IMR-90 (cell line): Measurements from ENCODE around the gene RASGRP3. TPM values are rescaled to one million over a fixed set of nuclear protein-coding genes. Genes with fewer than 3 reads are reported as not detected.
A peak's percentile ranks its signal among the peaks of the same experiment; 100 is the strongest.

ENCODE experiments used
- ATAC-seq: fragments of 200-7000 bp; cut with Tn5 transposase; 2 replicates; pipeline ENCODE4 v1.9.1; 2020; ENCODE audit warnings: low read depth, mild to moderate bottlenecking, moderate library complexity
- BruUV-seq: library from RNA; stranded (reverse); fragments of 400-500 nt; replicated peaks from 2 replicates; lab custom pipeline; 2021; lab: Mats Ljungman, UMichigan
- CTCF ChIA-PET: fragments of 300-600 bp; formaldehyde crosslinking; extraction: SDS; loops from one replicate; lab custom pipeline; 2021; ENCODE audit warnings: antibody characterized with exemption; lab: Yijun Ruan, JAX
- POLR2A ChIA-PET: fragments of 300-600 bp; sonication (Branson Sonifier 250); formaldehyde crosslinking; loops from one replicate; lab custom pipeline; 2022; ENCODE audit warnings: antibody characterized with exemption; ENCODE audit not compliant: unreplicated experiment; lab: Charles Lee
- DNase-seq: peaks from one replicate; pipeline ENCODE4 v3.0.0; 2013
- H2AFZ ChIP-seq: replicated peaks from 2 replicates; pipeline ENCODE3; 2013; ENCODE audit warnings: low read length, mild to moderate bottlenecking; ENCODE audit not compliant: poor library complexity
- H2AK5ac ChIP-seq: 2 replicates; pipeline ENCODE4 v1.6.1; 2013; ENCODE audit warnings: low read depth, low read length, inconsistent platforms
- H2AK9ac ChIP-seq: replicated peaks from 2 replicates; pipeline ENCODE3; 2013; ENCODE audit warnings: mild to moderate bottlenecking, low read depth, low read length, moderate library complexity; ENCODE audit not compliant: poor library complexity
- H2BK120ac ChIP-seq: 2 replicates; pipeline ENCODE4 v1.6.1; 2013; ENCODE audit warnings: low read depth, low read length, inconsistent platforms
- H2BK15ac ChIP-seq: 3 replicates; pipeline ENCODE4 v1.6.1; 2013; ENCODE audit warnings: low read depth, low read length, inconsistent platforms
- H2BK20ac ChIP-seq: 2 replicates; pipeline ENCODE4 v1.6.1; 2013; ENCODE audit warnings: low read depth, mild to moderate bottlenecking, inconsistent platforms, low read length, moderate library complexity
- H2BK5ac ChIP-seq: 2 replicates; pipeline ENCODE4 v1.6.1; 2013; ENCODE audit warnings: mild to moderate bottlenecking, low read depth, low read length, inconsistent platforms; ENCODE audit not compliant: poor library complexity, severe bottlenecking
- H3K14ac ChIP-seq: replicated peaks from 2 replicates; pipeline ENCODE4 v1.6.1; 2013; ENCODE audit warnings: low read depth, low read length, inconsistent platforms
- H3K18ac ChIP-seq: 2 replicates; pipeline ENCODE4 v1.6.1; 2013; ENCODE audit warnings: low read depth, low read length, control low read depth
- H3K23ac ChIP-seq: 2 replicates; pipeline ENCODE4 v1.6.1; 2013; ENCODE audit warnings: low read depth, low read length, inconsistent platforms
- H3K27ac ChIP-seq: 2 replicates; pipeline ENCODE4 v1.5.1; 2013; ENCODE audit warnings: mild to moderate bottlenecking, control low read depth, low read length; ENCODE audit not compliant: insufficient read depth
- H3K27me3 ChIP-seq: 2 replicates; pipeline ENCODE4 v1.6.1; 2013; ENCODE audit warnings: low read length; ENCODE audit not compliant: control insufficient read depth, insufficient read depth
- H3K36me3 ChIP-seq: 2 replicates; pipeline ENCODE4 v1.6.1; 2013; ENCODE audit warnings: low read length, mixed read lengths; ENCODE audit not compliant: control insufficient read depth, insufficient read depth
- H3K4ac ChIP-seq: 2 replicates; pipeline ENCODE4 v1.6.1; 2013; ENCODE audit warnings: low read depth, low read length, inconsistent platforms
- H3K4me1 ChIP-seq: 2 replicates; pipeline ENCODE4 v1.6.1; 2013; ENCODE audit warnings: low read length, mixed read lengths; ENCODE audit not compliant: control insufficient read depth, insufficient read depth
- H3K4me2 ChIP-seq: 2 replicates; pipeline ENCODE4 v1.6.1; 2013; ENCODE audit warnings: low read depth, mild to moderate bottlenecking, control low read depth, low read length, moderate library complexity
- H3K4me3 ChIP-seq: 2 replicates; pipeline ENCODE4 v1.5.1; 2013; ENCODE audit warnings: low read depth, mild to moderate bottlenecking, control low read depth, low read length, moderate library complexity; ENCODE audit not compliant: insufficient read depth
- H3K56ac ChIP-seq: 2 replicates; pipeline ENCODE4 v1.6.1; 2013; ENCODE audit warnings: low read length, inconsistent platforms; ENCODE audit not compliant: insufficient read depth; ENCODE audit errors: extremely low read depth
- H3K79me1 ChIP-seq, 2 experiments: 2 replicates each; pipeline ENCODE4 v1.6.1; 2013; ENCODE audit warnings: low read length in 2 of 2, inconsistent platforms in 1 of 2, low read depth in 1 of 2
- H3K9ac ChIP-seq: 2 replicates; pipeline ENCODE4 v1.6.1; 2013; ENCODE audit warnings: low read depth, low read length, control low read depth
- H3K9me1 ChIP-seq: 2 replicates; pipeline ENCODE4 v1.6.1; 2013; ENCODE audit warnings: low read length, inconsistent platforms; ENCODE audit not compliant: insufficient read depth
- H3K9me3 ChIP-seq: 2 replicates; pipeline ENCODE4 v1.6.1; 2013; ENCODE audit warnings: low read length; ENCODE audit not compliant: control insufficient read depth, insufficient read depth
- H4K20me1 ChIP-seq: 2 replicates; pipeline ENCODE4 v1.6.1; 2013; ENCODE audit warnings: low read length, inconsistent platforms; ENCODE audit not compliant: insufficient read depth
- H4K5ac ChIP-seq: 2 replicates; pipeline ENCODE4 v1.6.1; 2013; ENCODE audit warnings: mild to moderate bottlenecking, low read depth, low read length, control low read depth
- H4K8ac ChIP-seq, 2 experiments: 2 replicates each; pipeline ENCODE4 v1.6.1; 2013; ENCODE audit warnings: low read depth in 2 of 2, low read length in 2 of 2, control low read depth in 1 of 2, inconsistent platforms in 1 of 2
- H4K91ac ChIP-seq: 2 replicates; pipeline ENCODE4 v1.6.1; 2013; ENCODE audit warnings: low read depth, low read length, inconsistent platforms; ENCODE audit not compliant: insufficient read depth
- BHLHE40 ChIP-seq: fragments of 150-350 bp; IDR thresholded peaks from 2 replicates; pipeline ENCODE4 v1.6.1; 2016; ENCODE audit warnings: mild to moderate bottlenecking, low read depth, low read length
- CEBPB ChIP-seq: IDR thresholded peaks from 2 replicates; pipeline ENCODE4 v1.6.1; 2012; ENCODE audit warnings: low read depth, low read length, improper control_type of control experiment
- CHD1 ChIP-seq: IDR thresholded peaks from 2 replicates; pipeline ENCODE4 v1.6.1; 2012; ENCODE audit warnings: low read depth, low read length, improper control_type of control experiment
- FOS ChIP-seq: fragments of 150-350 bp; IDR thresholded peaks from 2 replicates; pipeline ENCODE4 v1.6.1; 2016; ENCODE audit warnings: low read depth, low read length
- MAFK ChIP-seq: IDR thresholded peaks from 2 replicates; pipeline ENCODE4 v1.6.1; 2012; ENCODE audit warnings: low read depth, low read length, improper control_type of control experiment
- NFE2L2 ChIP-seq: fragments of 150-350 bp; IDR thresholded peaks from 2 replicates; pipeline ENCODE4 v1.6.1; 2016; ENCODE audit warnings: low read depth, mild to moderate bottlenecking, low read length
- RAD21 ChIP-seq: IDR thresholded peaks from 2 replicates; pipeline ENCODE4 v1.6.1; 2012; ENCODE audit warnings: low read length, improper control_type of control experiment
- RFX5 ChIP-seq: IDR thresholded peaks from 2 replicates; pipeline ENCODE4 v1.8.0; 2012; ENCODE audit warnings: low read depth, mild to moderate bottlenecking, low read length, moderate library complexity
- WGBS, 2 experiments: methylation state at CpG; one replicate each; pipeline versions ENCODE4 v1.1.5 to v1.1.7; 2013; ENCODE audit warnings: missing lambda C conversion rate in 2 of 2; ENCODE audit not compliant: insufficient read length in 1 of 2; ENCODE audit errors: extremely low coverage in 2 of 2; 5-methylcytosine and 5-hydroxymethylcytosine counted together
- dilution Hi-C: fragments of 300-500 bp; cut with HindIII; formaldehyde crosslinking; loops from one replicate; pipeline ENCODE4 v1.14.3; 2018; ENCODE audit warnings: low sequenced_read_pairs; ENCODE audit not compliant: unreplicated experiment
- in situ Hi-C: fragments of 300-500 bp; cut with MboI; formaldehyde crosslinking; loops from 3 replicates; pipeline ENCODE4 v1.14.3; 2019; ENCODE audit warnings: low sequenced_read_pairs, inconsistent platforms, mixed read lengths
- intact Hi-C: fragments of 100-400 bp; cut with micrococcal nuclease; formaldehyde crosslinking; loops from 2 replicates; pipeline ENCODE4 v1.10.0; 2022
- polyA plus RNA-seq, 3 experiments: library from polyadenylated mRNA; depleted of rRNA; stranded (reverse); fragments of >200 nt; gene quantifications; 2 replicates each; pipeline ENCODE4 v1.2.3, GENCODE V29; 2012; ENCODE audit warnings: low replicate concordance in 1 of 3
- total RNA-seq: library from RNA; depleted of rRNA; stranded (reverse); fragments of >200 nt; gene quantifications from 2 replicates; pipeline ENCODE4 v1.2.3, GENCODE V29; 2012
- TF ChIP-seq, protein P1 (sequence below): conservative IDR thresholded peaks from 2 replicates; pipeline ENCODE4 v1.5.1; 2012; ENCODE audit warnings: mild to moderate bottlenecking, low read depth, low read length, improper control_type of control experiment

RASGRP3 gene
- total and polyA plus RNA-seq, 2 of the 4 experiments (the other 2 are of a cell fraction): 1.7 to 3.0 TPM

DNA sequence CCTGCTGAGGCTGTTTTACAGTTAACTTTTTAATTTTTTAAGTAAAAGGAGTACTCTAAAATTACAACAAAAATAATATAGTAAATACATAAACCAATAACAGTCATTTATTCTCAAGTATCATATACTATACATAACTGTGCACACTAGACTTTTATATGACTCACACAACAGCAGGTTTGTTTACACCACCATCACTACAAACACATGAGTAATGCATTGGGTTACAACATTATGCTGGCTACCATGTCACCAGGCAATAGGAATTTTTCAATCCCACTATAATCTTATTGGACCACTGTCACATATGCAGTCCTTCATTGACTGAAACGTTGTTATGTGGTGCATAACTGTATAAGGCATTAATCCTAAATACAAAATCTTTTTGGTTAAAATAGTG is 42.5 kb downstream of the RASGRP3 start:
- intact Hi-C loops: no loop called here
- no CpG with 5 or more reads among the region's 1 CpG for WGBS, 2 experiments

More for the DNA sequence above, 42.5 kb downstream of the RASGRP3 start:
- BruUV-seq: no TSS peak
- H3K79me1 ChIP-seq: no peaks in the 10 kb centered on the region
- H3K4me3 ChIP-seq: no peak overlapping the region
- H4K8ac ChIP-seq: no peak overlapping the region
- no peak overlapping the region for H4K5ac ChIP-seq
- no peak overlapping the region for H3K23ac ChIP-seq
- peak; percentile 82 for ATAC-seq
- no peaks in the 10 kb centered on the region for H3K36me3 ChIP-seq
- H2BK120ac ChIP-seq: 0 out of 2 replicates have a peak overlapping the region, but pooled peaks have one; percentile 37
- no peak overlapping the region for H3K4me2 ChIP-seq
- H2AFZ ChIP-seq: no peak overlapping the region
- H3K14ac ChIP-seq: no peak overlapping the region
- H3K9ac ChIP-seq: no peak overlapping the region
- no peak overlapping the region for H2AK9ac ChIP-seq
- DNase-seq: peak; percentile 83
- ChIA-PET CTCF (interaction anchor here (1.0 to 1.5 kb wide), 2 partner anchors 11 to 43 kb away, joined by 3 to 5 read pairs; no protein-coding TSS in a partner anchor), POLR2A (no interaction called here)
- H2BK20ac ChIP-seq: no peak overlapping the region
- 0 out of 2 replicates have a peak overlapping the region, but pooled peaks have one; percentile 21 for H4K91ac ChIP-seq
- in situ Hi-C loops: no loop called here
- H3K27ac ChIP-seq: no peak overlapping the region
- no peaks in the 10 kb centered on the region for H3K9me1 ChIP-seq
- H3K4ac ChIP-seq: no peak overlapping the region
- no peak overlapping the region for H2AK5ac ChIP-seq
- H3K9me3 ChIP-seq: no peaks in the 10 kb centered on the region
- no peaks in the 10 kb centered on the region for H4K20me1 ChIP-seq
- peaks cover 2% of the 10 kb centered on the region; the same call in 1 of the 2 replicates for H3K4me1 ChIP-seq
- H2BK5ac ChIP-seq: no peak overlapping the region
- no peak overlapping the region for H3K56ac ChIP-seq
- H2BK15ac ChIP-seq: no peak overlapping the region
- no peaks in the 10 kb centered on the region for H3K27me3 ChIP-seq
- H3K18ac ChIP-seq: no peak overlapping the region; the same call in 1 of the 2 replicates
- TF ChIP-seq CHD1 (no peak), RFX5 (no peak), NFE2L2 (no peak), BHLHE40 (no peak), RAD21 (no peak), CEBPB (peak; percentile 93), FOS (peak; percentile 91), MAFK (no peak)
- TF ChIP-seq, protein P1, sequence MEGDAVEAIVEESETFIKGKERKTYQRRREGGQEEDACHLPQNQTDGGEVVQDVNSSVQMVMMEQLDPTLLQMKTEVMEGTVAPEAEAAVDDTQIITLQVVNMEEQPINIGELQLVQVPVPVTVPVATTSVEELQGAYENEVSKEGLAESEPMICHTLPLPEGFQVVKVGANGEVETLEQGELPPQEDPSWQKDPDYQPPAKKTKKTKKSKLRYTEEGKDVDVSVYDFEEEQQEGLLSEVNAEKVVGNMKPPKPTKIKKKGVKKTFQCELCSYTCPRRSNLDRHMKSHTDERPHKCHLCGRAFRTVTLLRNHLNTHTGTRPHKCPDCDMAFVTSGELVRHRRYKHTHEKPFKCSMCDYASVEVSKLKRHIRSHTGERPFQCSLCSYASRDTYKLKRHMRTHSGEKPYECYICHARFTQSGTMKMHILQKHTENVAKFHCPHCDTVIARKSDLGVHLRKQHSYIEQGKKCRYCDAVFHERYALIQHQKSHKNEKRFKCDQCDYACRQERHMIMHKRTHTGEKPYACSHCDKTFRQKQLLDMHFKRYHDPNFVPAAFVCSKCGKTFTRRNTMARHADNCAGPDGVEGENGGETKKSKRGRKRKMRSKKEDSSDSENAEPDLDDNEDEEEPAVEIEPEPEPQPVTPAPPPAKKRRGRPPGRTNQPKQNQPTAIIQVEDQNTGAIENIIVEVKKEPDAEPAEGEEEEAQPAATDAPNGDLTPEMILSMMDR: no peak
- dilution Hi-C loops: no loop called here
